HG02759 (cell line): Measurements from ENCODE around the gene KLK4.

Experiments
- ATAC-seq: cut with Tn5 transposase; IDR thresholded peaks from one replicate; pipeline ENCODE4 v1.9.1; 2021; ENCODE audit warnings: mild to moderate bottlenecking, moderate library complexity; ENCODE audit not compliant: unreplicated experiment

The KLK4 gene

GRCh38 chr19:50882188-50882587 lies 29.0 kb downstream of the KLK4 start:
- no peak for ATAC-seq

DNA sequence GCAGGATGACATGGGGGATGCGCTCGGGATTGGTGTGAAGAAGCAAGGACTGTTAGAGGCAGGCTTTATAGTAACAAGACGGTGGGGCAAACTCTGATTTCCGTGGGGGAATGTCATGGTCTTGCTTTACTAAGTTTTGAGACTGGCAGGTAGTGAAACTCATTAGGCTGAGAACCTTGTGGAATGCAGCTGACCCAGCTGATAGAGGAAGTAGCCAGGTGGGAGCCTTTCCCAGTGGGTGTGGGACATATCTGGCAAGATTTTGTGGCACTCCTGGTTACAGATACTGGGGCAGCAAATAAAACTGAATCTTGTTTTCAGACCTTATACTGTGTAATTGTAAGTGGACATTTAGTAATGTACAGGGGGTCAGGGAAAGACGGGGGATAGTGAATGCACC lies 31.0 kb downstream of the KLK4 start:
- no peak for ATAC-seq

- no peak for ATAC-seq
These were observed 32.3 kb downstream of the KLK4 start for GRCh38 chr19:50878851-50879250.

DNA sequence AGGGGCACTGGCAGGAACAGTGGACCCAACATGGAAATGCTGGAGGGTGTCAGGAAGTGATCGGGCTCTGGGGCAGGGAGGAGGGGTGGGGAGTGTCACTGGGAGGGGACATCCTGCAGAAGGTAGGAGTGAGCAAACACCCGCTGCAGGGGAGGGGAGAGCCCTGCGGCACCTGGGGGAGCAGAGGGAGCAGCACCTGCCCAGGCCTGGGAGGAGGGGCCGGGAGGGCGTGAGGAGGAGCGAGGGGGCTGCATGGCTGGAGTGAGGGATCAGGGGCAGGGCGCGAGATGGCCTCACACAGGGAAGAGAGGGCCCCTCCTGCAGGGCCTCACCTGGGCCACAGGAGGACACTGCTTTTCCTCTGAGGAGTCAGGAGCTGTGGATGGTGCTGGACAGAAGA lies 33.9 kb downstream of the KLK4 start:
- no peak for ATAC-seq

DNA sequence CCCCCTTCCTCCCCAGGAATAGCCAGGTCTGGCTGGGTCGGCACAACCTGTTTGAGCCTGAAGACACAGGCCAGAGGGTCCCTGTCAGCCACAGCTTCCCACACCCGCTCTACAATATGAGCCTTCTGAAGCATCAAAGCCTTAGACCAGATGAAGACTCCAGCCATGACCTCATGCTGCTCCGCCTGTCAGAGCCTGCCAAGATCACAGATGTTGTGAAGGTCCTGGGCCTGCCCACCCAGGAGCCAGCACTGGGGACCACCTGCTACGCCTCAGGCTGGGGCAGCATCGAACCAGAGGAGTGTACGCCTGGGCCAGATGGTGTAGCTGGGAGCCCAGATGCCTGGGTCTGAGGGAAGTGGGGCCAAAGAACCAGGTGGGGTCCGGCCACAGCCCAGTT lies 34.7 kb downstream of the KLK4 start:
- no peak for ATAC-seq

GRCh38 chr19:50875795-50876422 lies 35.3 kb downstream of the KLK4 start:
- ATAC-seq = no peak

GRCh38 chr19:50874211-50874610 lies 37.0 kb downstream of the KLK4 start:
- ATAC-seq = no peak

GRCh38 chr19:50873056-50873455 lies 38.1 kb downstream of the KLK4 start, which contains the start of gene KLK2:
TSS of gene KLK2 (plus strand) at chr19:50873439. CDS start at chr19:50873474, 35 bp downstream.
- ATAC-seq = no peak

- no peak for ATAC-seq
These were observed 40.6 kb downstream of the KLK4 start for GRCh38 chr19:50870417-50871089.

DNA sequence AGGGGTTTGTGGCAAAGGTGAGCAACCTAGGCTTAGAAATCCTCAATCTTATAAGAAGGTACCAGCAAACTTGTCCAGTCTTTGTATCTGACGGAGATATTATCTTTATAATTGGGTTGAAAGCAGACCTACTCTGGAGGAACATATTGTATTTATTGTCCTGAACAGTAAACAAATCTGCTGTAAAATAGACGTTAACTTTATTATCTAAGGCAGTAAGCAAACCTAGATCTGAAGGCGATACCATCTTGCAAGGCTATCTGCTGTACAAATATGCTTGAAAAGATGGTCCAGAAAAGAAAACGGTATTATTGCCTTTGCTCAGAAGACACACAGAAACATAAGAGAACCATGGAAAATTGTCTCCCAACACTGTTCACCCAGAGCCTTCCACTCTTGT lies 41.7 kb downstream of the KLK4 start:
- ATAC-seq = no peak

DNA sequence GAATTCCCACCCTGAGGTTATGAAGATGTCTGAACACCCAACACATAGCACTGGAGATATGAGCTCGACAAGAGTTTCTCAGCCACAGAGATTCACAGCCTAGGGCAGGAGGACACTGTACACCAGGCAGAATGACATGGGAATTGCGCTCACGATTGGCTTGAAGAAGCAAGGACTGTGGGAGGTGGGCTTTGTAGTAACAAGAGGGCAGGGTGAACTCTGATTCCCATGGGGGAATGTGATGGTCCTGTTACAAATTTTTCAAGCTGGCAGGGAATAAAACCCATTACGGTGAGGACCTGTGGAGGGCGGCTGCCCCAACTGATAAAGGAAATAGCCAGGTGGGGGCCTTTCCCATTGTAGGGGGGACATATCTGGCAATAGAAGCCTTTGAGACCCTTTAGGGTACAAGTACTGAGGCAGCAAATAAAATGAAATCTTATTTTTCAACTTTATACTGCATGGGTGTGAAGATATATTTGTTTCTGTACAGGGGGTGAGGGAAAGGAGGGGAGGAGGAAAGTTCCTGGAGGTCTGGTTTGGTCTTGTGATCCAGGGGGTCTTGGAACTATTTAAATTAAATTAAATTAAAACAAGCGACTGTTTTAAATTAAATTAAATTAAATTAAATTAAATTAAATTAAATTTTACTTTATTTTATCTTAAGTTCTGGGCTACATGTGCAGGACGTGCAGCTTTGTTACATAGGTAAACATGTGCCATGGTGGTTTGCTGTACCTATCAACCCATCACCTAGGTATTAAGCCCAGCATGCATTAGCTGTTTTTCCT lies 49.5 kb downstream of the KLK4 start:
- ATAC-seq = no peak

DNA sequence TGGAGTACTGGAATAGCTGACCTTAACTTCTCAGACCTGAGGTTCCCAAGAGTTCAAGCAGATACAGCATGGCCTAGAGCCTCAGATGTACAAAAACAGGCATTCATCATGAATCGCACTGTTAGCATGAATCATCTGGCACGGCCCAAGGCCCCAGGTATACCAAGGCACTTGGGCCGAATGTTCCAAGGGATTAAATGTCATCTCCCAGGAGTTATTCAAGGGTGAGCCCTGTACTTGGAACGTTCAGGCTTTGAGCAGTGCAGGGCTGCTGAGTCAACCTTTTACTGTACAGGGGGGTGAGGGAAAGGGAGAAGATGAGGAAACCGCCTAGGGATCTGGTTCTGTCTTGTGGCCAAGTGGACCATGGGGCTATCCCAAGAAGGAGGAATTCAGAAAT lies 50.2 kb downstream of the KLK4 start:
- ATAC-seq = no peak

DNA sequence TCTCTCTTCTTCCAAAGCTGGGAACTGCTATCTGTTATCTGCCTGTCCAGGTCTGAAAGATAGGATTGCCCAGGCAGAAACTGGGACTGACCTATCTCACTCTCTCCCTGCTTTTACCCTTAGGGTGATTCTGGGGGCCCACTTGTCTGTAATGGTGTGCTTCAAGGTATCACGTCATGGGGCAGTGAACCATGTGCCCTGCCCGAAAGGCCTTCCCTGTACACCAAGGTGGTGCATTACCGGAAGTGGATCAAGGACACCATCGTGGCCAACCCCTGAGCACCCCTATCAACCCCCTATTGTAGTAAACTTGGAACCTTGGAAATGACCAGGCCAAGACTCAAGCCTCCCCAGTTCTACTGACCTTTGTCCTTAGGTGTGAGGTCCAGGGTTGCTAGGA lies 51.3 kb downstream of the KLK4 start:
- no peak for ATAC-seq

DNA sequence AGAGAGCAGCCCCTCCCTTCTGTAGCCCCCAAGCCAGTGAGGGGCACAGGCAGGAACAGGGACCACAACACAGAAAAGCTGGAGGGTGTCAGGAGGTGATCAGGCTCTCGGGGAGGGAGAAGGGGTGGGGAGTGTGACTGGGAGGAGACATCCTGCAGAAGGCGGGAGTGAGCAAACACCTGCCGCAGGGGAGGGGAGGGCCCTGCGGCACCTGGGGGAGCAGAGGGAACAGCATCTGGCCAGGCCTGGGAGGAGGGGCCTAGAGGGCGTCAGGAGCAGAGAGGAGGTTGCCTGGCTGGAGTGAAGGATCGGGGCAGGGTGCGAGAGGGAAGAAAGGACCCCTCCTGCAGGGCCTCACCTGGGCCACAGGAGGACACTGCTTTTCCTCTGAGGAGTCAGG lies 52.3 kb downstream of the KLK4 start:
- ATAC-seq = no peak

GRCh38 chr19:50857366-50857765 lies 53.8 kb downstream of the KLK4 start:
- ATAC-seq = no peak
